Measurements from ENCODE around the gene TGFBRAP1. TPM values are rescaled to one million over a fixed set of nuclear protein-coding genes. Genes with fewer than 3 reads are reported as not detected.

TGFBRAP1 gene
- total RNA-seq, 6 donors from 2014 or later, result 18.6 to 25.7 (median 20.8) TPM

DNA sequence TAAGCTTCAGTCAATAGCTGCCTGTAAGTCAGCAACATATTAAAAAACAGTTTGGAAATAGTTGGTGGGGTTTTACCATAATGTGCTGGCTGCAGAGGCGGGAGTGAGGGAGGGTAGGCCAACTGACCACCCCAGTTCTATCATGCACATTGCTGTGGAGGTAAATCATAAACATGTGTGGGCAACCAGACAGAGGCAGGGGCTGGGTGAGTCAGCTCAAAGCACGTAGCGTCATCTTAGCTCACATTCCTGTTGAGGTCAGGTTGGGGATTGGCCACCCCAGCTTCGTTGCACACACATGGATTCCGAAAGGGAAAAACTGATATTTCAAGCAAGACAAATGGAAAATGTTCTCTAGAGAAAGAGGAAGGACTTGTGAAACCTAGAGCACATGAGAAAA lies 68.5 kb downstream of the TGFBRAP1 start:
- 84 to 86% methylated on average over 5 of the region's 5 CpGs for WGBS, 2 donors
- no peaks in the 10 kb centered on the region for H3K27me3 ChIP-seq
- no peaks in the 10 kb centered on the region for H3K4me1 ChIP-seq
- TF ChIP-seq POLR2A (IDR thresholded peaks at IDR 0.05) (no peak), EP300 (IDR thresholded peaks at IDR 0.05) (no peak), POLR2AphosphoS5 (IDR thresholded peaks at IDR 0.05) (no peak)
- TF ChIP-seq, protein P1, sequence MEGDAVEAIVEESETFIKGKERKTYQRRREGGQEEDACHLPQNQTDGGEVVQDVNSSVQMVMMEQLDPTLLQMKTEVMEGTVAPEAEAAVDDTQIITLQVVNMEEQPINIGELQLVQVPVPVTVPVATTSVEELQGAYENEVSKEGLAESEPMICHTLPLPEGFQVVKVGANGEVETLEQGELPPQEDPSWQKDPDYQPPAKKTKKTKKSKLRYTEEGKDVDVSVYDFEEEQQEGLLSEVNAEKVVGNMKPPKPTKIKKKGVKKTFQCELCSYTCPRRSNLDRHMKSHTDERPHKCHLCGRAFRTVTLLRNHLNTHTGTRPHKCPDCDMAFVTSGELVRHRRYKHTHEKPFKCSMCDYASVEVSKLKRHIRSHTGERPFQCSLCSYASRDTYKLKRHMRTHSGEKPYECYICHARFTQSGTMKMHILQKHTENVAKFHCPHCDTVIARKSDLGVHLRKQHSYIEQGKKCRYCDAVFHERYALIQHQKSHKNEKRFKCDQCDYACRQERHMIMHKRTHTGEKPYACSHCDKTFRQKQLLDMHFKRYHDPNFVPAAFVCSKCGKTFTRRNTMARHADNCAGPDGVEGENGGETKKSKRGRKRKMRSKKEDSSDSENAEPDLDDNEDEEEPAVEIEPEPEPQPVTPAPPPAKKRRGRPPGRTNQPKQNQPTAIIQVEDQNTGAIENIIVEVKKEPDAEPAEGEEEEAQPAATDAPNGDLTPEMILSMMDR (IDR thresholded peaks at IDR 0.05), result no peak
- no peak overlapping the region for H3K27ac ChIP-seq
- peaks cover 0 to 27% (median 2%) of the 10 kb centered on the region in 4 donors for H3K36me3 ChIP-seq
- H3K9me3 ChIP-seq, result no peaks in the 10 kb centered on the region
- ATAC-seq (ENCODE audit: low FRiP score in 2 of 2) (peak in 1 of 2 donors; percentile 85), DNase-seq (no peak)
- H3K4me3 ChIP-seq, result no peak overlapping the region

DNA sequence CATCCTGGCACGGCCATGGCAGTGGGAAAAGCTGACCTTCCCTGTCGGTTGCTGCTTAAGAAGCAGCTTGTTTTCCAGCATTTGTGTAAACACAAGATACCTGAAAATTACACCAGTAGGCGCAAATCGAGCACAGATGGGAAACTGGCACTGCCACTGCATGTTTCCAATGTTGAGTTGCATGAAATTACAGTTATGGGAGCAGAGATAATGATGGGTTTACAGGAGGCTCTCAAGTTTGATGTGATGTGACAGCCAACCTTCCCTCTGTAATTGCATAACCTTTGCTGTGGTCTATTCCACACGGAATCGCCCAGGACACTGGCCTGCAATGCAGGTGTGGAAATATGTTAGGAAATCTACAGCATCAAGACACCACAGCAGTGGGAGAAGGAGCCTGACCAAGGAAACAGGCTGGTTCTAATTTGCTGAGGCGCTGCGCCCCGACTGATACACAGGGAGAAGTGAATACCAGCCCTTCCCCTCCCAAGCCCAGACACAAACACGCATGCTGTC lies 70.6 kb downstream of the TGFBRAP1 start:
- 75 to 82% methylated on average over 10 of the region's 10 CpGs for WGBS, 2 donors
- ATAC-seq (ENCODE audit: low FRiP score in 2 of 2) (no peak), DNase-seq (no peak)
- Histone ChIP-seq H3K27ac (no peak overlapping the region), H3K4me3 (no peak overlapping the region), H3K36me3 (peaks cover 0 to 5% (median 0%) of the 10 kb centered on the region in 4 donors), H3K27me3 (no peaks in the 10 kb centered on the region), H3K9me3 (no peaks in the 10 kb centered on the region), H3K4me1 (no peaks in the 10 kb centered on the region)
- TF ChIP-seq, protein P1 (IDR thresholded peaks at IDR 0.05), result no peak
- no peak for TF ChIP-seq POLR2AphosphoS5 (IDR thresholded peaks at IDR 0.05)
- no peak for TF ChIP-seq EP300 (IDR thresholded peaks at IDR 0.05)
- TF ChIP-seq POLR2A (IDR thresholded peaks at IDR 0.05), result no peak

DNA sequence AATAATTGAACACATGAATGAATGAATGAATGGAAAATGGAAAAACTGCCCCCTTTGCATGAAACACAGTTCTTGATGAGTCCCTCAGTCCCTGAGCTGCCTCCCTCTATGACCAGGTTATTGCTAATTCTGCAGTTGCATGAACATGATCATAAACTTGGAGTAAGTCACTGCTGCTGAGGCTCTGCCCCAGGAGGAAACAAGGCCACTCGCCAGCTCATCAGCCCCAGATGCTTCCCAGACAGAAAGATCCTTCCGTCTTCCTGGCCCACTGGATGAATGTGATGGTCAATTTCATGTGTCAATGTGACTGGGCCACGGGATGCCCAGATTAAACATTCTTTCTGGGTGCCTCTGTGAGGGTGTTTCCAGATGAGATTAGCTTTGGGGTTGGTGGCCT lies 71.6 kb downstream of the TGFBRAP1 start:
- H3K27me3 ChIP-seq, result no peaks in the 10 kb centered on the region
- no peaks in the 10 kb centered on the region for H3K9me3 ChIP-seq
- ATAC-seq (ENCODE audit: low FRiP score in 2 of 2) (no peak), DNase-seq (no peak)
- 89 to 91% methylated on average over 3 of the region's 3 CpGs for WGBS, 2 donors
- TF ChIP-seq EP300 (IDR thresholded peaks at IDR 0.05), result no peak
- TF ChIP-seq, protein P1 (IDR thresholded peaks at IDR 0.05), result no peak
- no peak for TF ChIP-seq POLR2AphosphoS5 (IDR thresholded peaks at IDR 0.05)
- TF ChIP-seq POLR2A (IDR thresholded peaks at IDR 0.05), result no peak
- H3K36me3 ChIP-seq, result no peaks in the 10 kb centered on the region
- no peak overlapping the region for H3K27ac ChIP-seq
- no peaks in the 10 kb centered on the region for H3K4me1 ChIP-seq
- H3K4me3 ChIP-seq, result no peak overlapping the region

DNA sequence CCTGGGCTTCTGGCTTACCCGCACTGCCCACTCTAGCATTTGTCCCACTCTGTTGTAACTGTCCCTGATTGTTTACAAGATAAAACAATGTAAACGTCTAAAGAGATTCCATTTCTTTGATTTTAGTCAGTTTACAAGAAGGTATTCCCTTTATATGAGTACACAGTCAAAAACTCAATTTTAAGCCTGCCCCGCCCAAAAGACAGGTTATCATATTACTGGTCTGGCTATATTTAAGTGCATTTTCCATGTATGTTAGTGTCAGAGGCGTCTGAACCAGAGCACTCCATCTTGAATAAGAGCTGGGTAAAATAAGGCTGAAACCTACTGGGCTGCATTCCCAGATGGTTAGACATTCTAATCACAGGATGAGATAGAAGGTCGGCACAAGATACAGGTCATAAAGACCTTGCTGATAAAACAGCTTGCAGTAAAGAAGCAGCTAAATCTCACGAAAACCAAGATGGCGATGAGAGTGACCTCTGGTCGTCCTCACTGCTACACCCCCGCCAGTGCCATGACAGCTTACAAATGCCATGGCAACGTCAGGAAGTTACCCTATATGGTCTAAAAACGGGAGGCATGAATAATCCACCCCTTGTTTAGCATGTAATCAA lies 73.0 kb downstream of the TGFBRAP1 start:
- Histone ChIP-seq H3K27ac (no peak overlapping the region), H3K9me3 (no peaks in the 10 kb centered on the region), H3K4me1 (no peaks in the 10 kb centered on the region), H3K36me3 (no peaks in the 10 kb centered on the region), H3K27me3 (no peaks in the 10 kb centered on the region), H3K4me3 (no peak overlapping the region)
- WGBS, 2 donors, result 74 to 82% methylated on average over 11 of the region's 11 CpGs
- DNase-seq, result no peak
- TF ChIP-seq POLR2AphosphoS5 (IDR thresholded peaks at IDR 0.05) (no peak), POLR2A (IDR thresholded peaks at IDR 0.05) (no peak), EP300 (IDR thresholded peaks at IDR 0.05) (no peak)
- TF ChIP-seq, protein P1 (IDR thresholded peaks at IDR 0.05), result no peak
- no peak for ATAC-seq (ENCODE audit: low FRiP score in 2 of 2)

DNA sequence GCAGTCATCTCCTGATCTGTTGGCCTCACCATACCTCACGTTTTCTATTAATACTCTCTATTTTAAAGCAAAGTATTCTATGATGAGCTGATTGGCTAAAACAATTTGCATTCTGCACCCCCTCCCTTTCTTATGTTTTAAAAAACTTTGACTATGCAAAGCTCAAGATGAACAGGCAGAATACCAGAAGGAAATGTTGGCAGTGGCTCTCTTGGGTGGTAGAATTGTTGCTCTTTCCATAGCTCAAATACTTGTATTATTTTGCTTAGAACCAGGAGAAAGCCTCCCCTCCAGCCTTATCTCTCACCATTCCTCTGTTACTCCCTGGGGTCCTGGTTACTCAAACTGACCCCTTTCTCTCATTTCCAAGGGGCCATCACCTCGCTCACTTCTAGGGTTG lies 73.6 kb downstream of the TGFBRAP1 start:
- no peak for TF ChIP-seq POLR2AphosphoS5 (IDR thresholded peaks at IDR 0.05)
- TF ChIP-seq POLR2A (IDR thresholded peaks at IDR 0.05), result no peak
- TF ChIP-seq EP300 (IDR thresholded peaks at IDR 0.05), result no peak
- TF ChIP-seq, protein P1 (IDR thresholded peaks at IDR 0.05), result no peak
- DNase-seq (no peak), ATAC-seq (ENCODE audit: low FRiP score in 2 of 2) (no peak)
- Histone ChIP-seq H3K27ac (no peak overlapping the region), H3K36me3 (no peaks in the 10 kb centered on the region), H3K4me3 (no peak overlapping the region), H3K9me3 (no peaks in the 10 kb centered on the region), H3K27me3 (no peaks in the 10 kb centered on the region), H3K4me1 (no peaks in the 10 kb centered on the region)
- 82 to 86% methylated on average over 2 of the region's 2 CpGs for WGBS, 2 donors
